Right cardiac atrium (tissue), 5 donors: Measurements from ENCODE around the gene HRAS. TPM values are rescaled to one million over a fixed set of nuclear protein-coding genes. Genes with fewer than 3 reads are reported as not detected.
A peak's percentile ranks its signal among the peaks of the same experiment; 100 is the strongest.

Experiments
- ATAC-seq, 2 donors: fragments of 200-7000 bp; cut with Tn5 transposase; one replicate each; pipeline versions ENCODE4 v1.8.0 to v1.9.1; 2020; ENCODE audit warnings: moderate library complexity in 2 of 2, mild to moderate bottlenecking in 1 of 2
- DNase-seq, 3 donors: peaks; one replicate each; pipeline ENCODE4 v3.0.0-alpha.2; 2020
- H3K27ac ChIP-seq: one replicate; pipeline ENCODE4 v1.5.1; 2013; ENCODE audit warnings: mild to moderate bottlenecking, low read length, control low read depth, moderate library complexity
- H3K27me3 ChIP-seq: one replicate; pipeline ENCODE4 v1.6.1; 2013; ENCODE audit not compliant: control insufficient read depth, insufficient read depth
- H3K4me1 ChIP-seq: one replicate; pipeline ENCODE4 v1.6.1; 2013; ENCODE audit warnings: low read length; ENCODE audit not compliant: control insufficient read depth, insufficient read depth
- H3K4me3 ChIP-seq: one replicate; pipeline ENCODE4 v1.5.1; 2013; ENCODE audit warnings: low read length, control low read depth
- H3K9me3 ChIP-seq: one replicate; pipeline ENCODE4 v1.6.1; 2013; ENCODE audit warnings: low read length; ENCODE audit not compliant: control insufficient read depth
- WGBS: extraction: QIAGEN DNeasy Blood & Tissue Kit; methylation state at CpG from one replicate; pipeline ENCODE4 v1.1.7; 2013; 5-methylcytosine and 5-hydroxymethylcytosine counted together
- intact Hi-C, 4 donors: fragments of 100-400 bp; cut with DNase I; formaldehyde crosslinking; loops; one replicate each; pipeline versions ENCODE4 v1.11.0 to v1.14.0; 2022 to 2023
- polyA plus RNA-seq: library from polyadenylated mRNA; stranded (reverse); fragments of 200-250 nt; gene quantifications from one replicate; pipeline ENCODE4 v1.2.3, GENCODE V29; 2013
- total RNA-seq, 4 donors: library from RNA; stranded (reverse); fragmentation: NEBNext Ultra II Directional; extraction: Animal tissue kit (Norgen Biotek cat#: 25700); gene quantifications; one replicate each; pipeline ENCODE4 v1.2.1, GENCODE V29; 2021
- donor health status: healthy with polysubstance abuse.
- donor health status: DM: no; HTN: yes; CAD: no.
- donor health status: DM: no; HTN: no; CAD: no.
- donor health status: DM: no; HTN: yes; CAD: no; lungs with severe emphysema.
- donor health status: DM: yes; HTN: yes; CAD: no.

The HRAS gene
- total and polyA plus RNA-seq, 5 donors: 45.7 to 64.4 (median 51.4) TPM

DNA sequence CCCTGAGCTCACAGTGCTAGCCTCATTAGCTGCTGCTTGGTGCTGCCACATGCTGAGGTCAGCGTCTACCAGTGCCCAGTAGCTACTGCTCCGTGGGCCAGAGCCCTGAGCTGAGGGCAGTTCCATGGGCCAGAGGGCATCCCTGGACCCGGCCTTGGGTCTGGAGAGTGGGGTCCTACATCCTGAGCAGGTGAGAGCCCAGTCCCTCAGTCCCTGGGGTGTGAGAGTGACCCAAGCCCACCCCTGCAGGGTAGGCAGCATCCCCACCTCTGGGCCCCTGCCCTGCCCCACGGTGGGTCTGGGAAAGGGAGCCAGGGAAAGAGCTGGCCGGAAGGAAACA, 15.3 kb upstream of the HRAS start:
- Histone ChIP-seq H3K4me3 (no peak overlapping the region), H3K27me3 (no peaks in the 10 kb centered on the region), H3K27ac (no peak overlapping the region), H3K4me1 (no peaks in the 10 kb centered on the region), H3K9me3 (no peaks in the 10 kb centered on the region)
- ATAC-seq (no peak), DNase-seq (peak in 1 of 3 donors; percentile 4)
- intact Hi-C loops: loop anchor here in 3 of 4 donors (5.0 to 10.0 kb wide), 2 partner anchors 174 to 177 kb away; no protein-coding TSS in a partner anchor
- WGBS: 86% methylated on average over 5 of the region's 5 CpGs

DNA sequence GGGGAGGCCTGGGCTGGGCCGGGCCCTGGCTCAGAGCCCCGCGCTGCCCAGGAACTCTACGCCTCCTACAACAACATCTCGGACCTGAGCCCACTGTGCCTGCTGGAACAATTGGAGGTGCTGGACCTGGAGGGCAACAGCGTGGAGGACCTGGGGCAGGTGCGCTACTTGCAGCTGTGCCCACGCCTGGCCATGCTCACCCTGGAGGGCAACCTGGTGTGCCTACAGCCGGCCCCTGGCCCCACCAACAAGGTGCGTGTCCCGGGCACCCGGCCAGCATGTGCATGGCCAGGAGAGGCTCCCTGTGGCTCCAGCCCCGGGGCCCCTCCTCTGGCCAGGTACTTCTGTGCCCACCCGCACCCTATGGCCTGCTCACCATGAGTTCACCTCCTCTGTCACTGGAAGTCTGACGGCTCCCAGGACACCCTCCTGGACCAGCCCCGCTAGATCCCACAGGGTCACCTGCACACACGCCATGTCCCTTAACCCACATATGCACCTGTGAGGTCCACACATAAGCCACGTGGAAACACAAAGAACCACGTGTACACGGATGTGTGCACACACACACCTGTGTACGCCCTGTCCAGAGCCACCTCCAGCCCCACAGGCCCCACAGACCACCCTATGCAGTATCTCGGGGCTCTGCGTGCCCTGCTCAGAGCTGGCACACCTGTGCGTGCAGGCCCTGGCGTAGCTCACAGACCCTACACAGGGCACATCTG, 14.8 kb upstream of the HRAS start:
- Histone ChIP-seq H3K4me3 (no peak overlapping the region), H3K9me3 (no peaks in the 10 kb centered on the region), H3K4me1 (no peaks in the 10 kb centered on the region), H3K27me3 (no peaks in the 10 kb centered on the region), H3K27ac (no peak overlapping the region)
- intact Hi-C loops: loop anchor here in 3 of 4 donors (5.0 to 10.0 kb wide), 2 partner anchors 175 to 177 kb away; no protein-coding TSS in a partner anchor
- 94% methylated on average over 25 of the region's 25 CpGs for WGBS
- DNase-seq (peak in 2 of 3 donors; percentile 13 to 57), ATAC-seq (no peak)

GRCh38 chr11:548700-549603, 13.6 kb upstream of the HRAS start:
- no peaks in the 10 kb centered on the region for H3K9me3 ChIP-seq
- no peak for ATAC-seq
- no peaks in the 10 kb centered on the region for H3K27me3 ChIP-seq
- H3K4me3 ChIP-seq: no peak overlapping the region
- no peaks in the 10 kb centered on the region for H3K4me1 ChIP-seq
- WGBS: 75% methylated on average over 32 of the region's 32 CpGs
- no peak overlapping the region for H3K27ac ChIP-seq
- DNase-seq: peak in 2 of 3 donors; percentile 10 to 33
- intact Hi-C loops: no loop called here

GRCh38 chr11:545171-545570, 9.8 kb upstream of the HRAS start:
- peak in 1 of 3 donors; percentile 8 for DNase-seq
- no peak for ATAC-seq

DNA sequence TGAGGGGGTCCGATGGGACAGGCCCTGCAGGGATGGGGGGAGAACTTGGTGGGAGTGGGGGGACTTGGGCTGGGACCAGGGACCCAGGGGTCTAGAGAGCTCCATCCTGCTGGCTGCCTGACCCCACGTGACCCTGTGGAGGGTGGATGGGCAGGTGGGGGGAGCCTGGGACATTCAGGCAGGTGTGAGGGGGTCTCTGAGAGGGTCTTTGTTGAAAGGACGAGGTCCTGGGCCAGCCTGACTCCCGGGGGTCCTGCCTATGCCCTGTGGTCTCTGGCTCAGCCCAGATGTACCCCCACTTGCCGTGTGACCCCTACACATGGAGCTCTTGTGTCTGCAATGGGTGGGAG, 9.4 kb upstream of the HRAS start:
- Histone ChIP-seq H3K27me3 (no peaks in the 10 kb centered on the region), H3K9me3 (no peaks in the 10 kb centered on the region), H3K27ac (no peak overlapping the region), H3K4me3 (no peak overlapping the region), H3K4me1 (no peaks in the 10 kb centered on the region)
- ATAC-seq (peak in 1 of 2 donors; percentile 3), DNase-seq (peak in 1 of 3 donors; percentile 44)
- intact Hi-C loops: no loop called here
- 69% methylated on average over 5 of the region's 5 CpGs for WGBS

More at GRCh38 chr11:545171-545570, 9.8 kb upstream of the HRAS start:
- WGBS: 90% methylated on average over 11 of the region's 11 CpGs
- H3K9me3 ChIP-seq: no peaks in the 10 kb centered on the region
- H3K27ac ChIP-seq: no peak overlapping the region
- H3K27me3 ChIP-seq: no peaks in the 10 kb centered on the region
- H3K4me3 ChIP-seq: no peak overlapping the region
- intact Hi-C loops: no loop called here
- no peaks in the 10 kb centered on the region for H3K4me1 ChIP-seq

GRCh38 chr11:541433-541885, 6.1 kb upstream of the HRAS start:
- 92% methylated on average over 20 of the region's 20 CpGs for WGBS
- Histone ChIP-seq H3K4me3 (no peak overlapping the region), H3K27ac (no peak overlapping the region), H3K9me3 (no peaks in the 10 kb centered on the region), H3K27me3 (no peaks in the 10 kb centered on the region), H3K4me1 (no peaks in the 10 kb centered on the region)
- DNase-seq (peak in 2 of 3 donors; percentile 33 to 50), ATAC-seq (no peak)
- intact Hi-C loops: no loop called here

DNA sequence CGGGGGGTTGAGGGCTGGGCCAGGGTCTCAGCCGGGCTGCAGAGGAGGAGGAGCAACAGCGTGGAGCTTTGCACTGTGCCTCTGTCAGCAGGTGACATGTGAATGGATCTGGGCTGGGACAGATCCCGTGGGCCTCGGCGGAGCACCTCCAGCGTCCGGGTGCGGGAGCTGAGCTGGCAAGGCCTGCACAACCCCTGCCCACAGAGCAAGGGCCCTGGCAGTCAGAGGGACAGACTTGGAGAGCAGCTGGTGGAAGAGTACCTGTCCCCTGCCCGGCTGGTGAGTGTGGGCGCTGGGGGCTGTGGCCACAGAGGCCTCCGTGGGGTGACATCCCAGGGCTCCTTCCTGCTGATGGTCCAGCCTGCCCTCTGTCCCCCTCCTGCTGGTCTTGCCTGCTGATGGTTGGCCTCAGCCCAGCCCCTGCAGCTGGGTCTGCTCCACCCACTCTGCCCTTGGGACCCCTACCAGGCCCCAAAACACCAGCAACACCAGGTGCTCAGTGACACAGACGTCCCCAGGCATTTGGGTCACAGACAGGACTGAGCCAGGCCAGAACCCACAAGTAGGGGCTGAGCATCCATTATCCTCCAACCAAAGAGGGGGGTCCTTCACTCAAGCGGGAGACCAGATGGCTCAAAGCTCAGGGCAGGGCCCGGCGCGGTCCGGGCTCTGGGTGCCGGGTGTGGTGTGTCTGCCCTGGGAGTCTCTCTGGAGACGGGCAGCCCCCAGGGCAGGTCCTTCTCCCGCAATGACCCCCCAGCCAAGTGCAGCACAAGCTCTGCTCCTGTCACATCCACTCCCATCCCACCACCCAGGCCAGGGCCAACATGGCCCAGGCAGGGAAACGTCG, 5.4 kb upstream of the HRAS start:
- intact Hi-C loops: no loop called here
- no peaks in the 10 kb centered on the region for H3K27me3 ChIP-seq
- ATAC-seq: no peak
- no peaks in the 10 kb centered on the region for H3K9me3 ChIP-seq
- no peaks in the 10 kb centered on the region for H3K4me1 ChIP-seq
- peak in 2 of 3 donors; percentile 44 to 45 for DNase-seq
- no peak overlapping the region for H3K4me3 ChIP-seq
- no peak overlapping the region for H3K27ac ChIP-seq
- WGBS: 84% methylated on average over 23 of the region's 23 CpGs

GRCh38 chr11:539971-540481, 4.7 kb upstream of the HRAS start:
- H3K9me3 ChIP-seq: no peaks in the 10 kb centered on the region
- 89% methylated on average over 8 of the region's 8 CpGs for WGBS
- intact Hi-C loops: no loop called here
- H3K27me3 ChIP-seq: no peaks in the 10 kb centered on the region
- no peaks in the 10 kb centered on the region for H3K4me1 ChIP-seq
- no peak overlapping the region for H3K27ac ChIP-seq
- DNase-seq (peak in 2 of 3 donors; percentile 42 to 49), ATAC-seq (no peak)
- no peak overlapping the region for H3K4me3 ChIP-seq

DNA sequence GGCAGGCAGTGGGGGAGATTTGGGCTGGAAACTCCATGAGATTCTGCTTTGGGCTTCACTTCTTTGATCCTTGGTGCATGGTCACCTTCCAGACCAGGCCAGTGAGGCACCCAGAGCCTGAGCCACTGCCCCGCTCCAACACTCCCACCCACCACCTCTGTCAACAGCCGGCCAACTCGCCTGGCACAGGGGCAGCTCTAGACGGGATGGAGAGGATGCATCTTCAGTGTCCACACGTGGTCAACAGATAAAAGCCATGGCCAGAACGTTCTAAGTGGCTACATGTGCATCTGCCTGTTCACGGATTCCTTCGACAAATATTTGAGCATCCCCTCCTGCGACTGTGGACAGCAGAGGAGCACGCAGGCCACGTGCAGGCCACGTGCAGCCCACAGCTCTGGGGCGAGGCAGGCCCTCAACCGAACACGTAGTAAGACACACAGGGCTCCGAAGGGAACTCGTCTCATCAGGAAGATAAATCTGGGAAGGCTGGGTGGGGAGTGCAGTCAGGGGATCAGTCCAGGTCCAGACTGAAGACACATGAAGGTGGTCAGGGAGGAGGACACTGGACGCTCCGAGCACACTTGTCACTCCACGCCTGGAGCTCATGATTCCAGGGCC, 3.2 kb upstream of the HRAS start:
- Histone ChIP-seq H3K27ac (no peak overlapping the region), H3K4me1 (no peaks in the 10 kb centered on the region), H3K27me3 (no peaks in the 10 kb centered on the region), H3K4me3 (no peak overlapping the region), H3K9me3 (no peaks in the 10 kb centered on the region)
- DNase-seq: peak in 2 of 3 donors; percentile 4 to 50
- intact Hi-C loops: no loop called here
- 87% methylated on average over 20 of the region's 20 CpGs for WGBS
- ATAC-seq: no peak
